Glutamatergic neuron (in vitro differentiated cells): ENCODE results near the gene NPTX1. TPM values are rescaled to one million over a fixed set of nuclear protein-coding genes. Genes with fewer than 3 reads are reported as not detected.
A peak's percentile ranks its signal among the peaks of the same experiment; 100 is the strongest.

Source experiments
- DNase-seq: peaks from one replicate; pipeline ENCODE4 v3.0.0; 2022
- H3K27ac Mint-ChIP-seq: one replicate; pipeline ENCODE4 v1.8.0; 2020; ENCODE audit warnings: mild to moderate bottlenecking, mixed read lengths, inconsistent platforms; ENCODE audit not compliant: unreplicated experiment
- H3K27me3 Mint-ChIP-seq: one replicate; pipeline ENCODE4 v1.8.0; 2020; ENCODE audit warnings: mild to moderate bottlenecking, moderate library complexity, mixed read lengths, inconsistent platforms; ENCODE audit not compliant: unreplicated experiment
- H3K36me3 Mint-ChIP-seq: one replicate; pipeline ENCODE4 v1.8.0; 2020; ENCODE audit warnings: mild to moderate bottlenecking, mixed read lengths, inconsistent platforms; ENCODE audit not compliant: unreplicated experiment
- H3K4me1 Mint-ChIP-seq: one replicate; pipeline ENCODE4 v1.8.0; 2020; ENCODE audit warnings: mild to moderate bottlenecking, low read depth, mixed read lengths, inconsistent platforms; ENCODE audit not compliant: unreplicated experiment
- H3K4me3 Mint-ChIP-seq: one replicate; pipeline ENCODE4 v1.8.0; 2020; ENCODE audit warnings: mild to moderate bottlenecking, mixed read lengths, inconsistent platforms; ENCODE audit not compliant: unreplicated experiment
- H3K9me3 Mint-ChIP-seq: one replicate; pipeline ENCODE4 v1.8.0; 2020; ENCODE audit warnings: mild to moderate bottlenecking, moderate library complexity, mixed read lengths, inconsistent platforms; ENCODE audit not compliant: unreplicated experiment
- total RNA-seq: library from RNA; stranded (reverse); fragmentation: NEBNext Ultra II Directional; extraction: Animal tissue kit (Norgen Biotek cat#: 25700); gene quantifications from one replicate; pipeline ENCODE4 v1.2.1, GENCODE V29; 2021; ENCODE audit not compliant: unreplicated experiment
- TF ChIP-seq, protein P1 (sequence below): fragments of 200-600 bp; sonication (generic); IDR thresholded peaks from one replicate; pipeline ENCODE4 v1.5.0; 2021; ENCODE audit not compliant: partially characterized antibody, unreplicated experiment

Gene NPTX1
- total RNA-seq, 1 donor from 2014 or later = 18.1 TPM

GRCh38 chr17:80442323-80442659 is 34.1 kb downstream of the NPTX1 start:
- no peak for DNase-seq
- Mint-ChIP-seq H3K4me3 (no peak overlapping the region), H3K27me3 (peaks cover 7% of the 10 kb centered on the region), H3K9me3 (peaks cover 4% of the 10 kb centered on the region), H3K36me3 (no peaks in the 10 kb centered on the region), H3K4me1 (peaks cover 25% of the 10 kb centered on the region), H3K27ac (peak overlapping the region; percentile 28)
- TF ChIP-seq, protein P1, sequence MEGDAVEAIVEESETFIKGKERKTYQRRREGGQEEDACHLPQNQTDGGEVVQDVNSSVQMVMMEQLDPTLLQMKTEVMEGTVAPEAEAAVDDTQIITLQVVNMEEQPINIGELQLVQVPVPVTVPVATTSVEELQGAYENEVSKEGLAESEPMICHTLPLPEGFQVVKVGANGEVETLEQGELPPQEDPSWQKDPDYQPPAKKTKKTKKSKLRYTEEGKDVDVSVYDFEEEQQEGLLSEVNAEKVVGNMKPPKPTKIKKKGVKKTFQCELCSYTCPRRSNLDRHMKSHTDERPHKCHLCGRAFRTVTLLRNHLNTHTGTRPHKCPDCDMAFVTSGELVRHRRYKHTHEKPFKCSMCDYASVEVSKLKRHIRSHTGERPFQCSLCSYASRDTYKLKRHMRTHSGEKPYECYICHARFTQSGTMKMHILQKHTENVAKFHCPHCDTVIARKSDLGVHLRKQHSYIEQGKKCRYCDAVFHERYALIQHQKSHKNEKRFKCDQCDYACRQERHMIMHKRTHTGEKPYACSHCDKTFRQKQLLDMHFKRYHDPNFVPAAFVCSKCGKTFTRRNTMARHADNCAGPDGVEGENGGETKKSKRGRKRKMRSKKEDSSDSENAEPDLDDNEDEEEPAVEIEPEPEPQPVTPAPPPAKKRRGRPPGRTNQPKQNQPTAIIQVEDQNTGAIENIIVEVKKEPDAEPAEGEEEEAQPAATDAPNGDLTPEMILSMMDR = no peak

GRCh38 chr17:80441598-80442322 is 34.6 kb downstream of the NPTX1 start:
- Mint-ChIP-seq H3K9me3 (peaks cover 2% of the 10 kb centered on the region), H3K4me1 (peaks cover 25% of the 10 kb centered on the region), H3K4me3 (no peak overlapping the region), H3K27me3 (peaks cover 6% of the 10 kb centered on the region), H3K27ac (no peak overlapping the region), H3K36me3 (no peaks in the 10 kb centered on the region)
- TF ChIP-seq, protein P1 = no peak
- DNase-seq = peak; percentile 16

DNA sequence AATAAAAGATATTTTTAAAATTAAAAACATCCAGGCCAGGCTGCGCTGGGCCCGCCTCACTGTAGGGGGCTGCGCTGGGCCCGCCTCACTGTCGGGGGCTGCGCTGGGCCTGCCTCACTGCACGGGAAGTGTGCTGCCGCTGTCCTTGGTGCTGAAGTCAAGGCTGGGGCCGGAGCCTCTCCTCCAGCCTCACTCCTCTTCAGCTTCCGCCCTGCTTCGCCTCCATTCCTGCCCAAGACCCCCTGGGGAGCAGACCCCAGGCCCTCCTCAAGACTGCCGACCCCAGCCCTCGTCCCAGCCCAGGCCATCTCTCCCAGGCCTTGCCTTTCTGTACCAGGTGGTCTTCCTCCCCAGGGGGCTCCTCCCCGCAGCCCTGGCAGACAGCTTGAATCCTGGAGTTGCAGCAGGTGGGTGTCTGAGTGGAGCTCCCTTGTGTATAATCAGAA is 35.3 kb downstream of the NPTX1 start:
- H3K27ac Mint-ChIP-seq = no peak overlapping the region
- DNase-seq = no peak

DNA sequence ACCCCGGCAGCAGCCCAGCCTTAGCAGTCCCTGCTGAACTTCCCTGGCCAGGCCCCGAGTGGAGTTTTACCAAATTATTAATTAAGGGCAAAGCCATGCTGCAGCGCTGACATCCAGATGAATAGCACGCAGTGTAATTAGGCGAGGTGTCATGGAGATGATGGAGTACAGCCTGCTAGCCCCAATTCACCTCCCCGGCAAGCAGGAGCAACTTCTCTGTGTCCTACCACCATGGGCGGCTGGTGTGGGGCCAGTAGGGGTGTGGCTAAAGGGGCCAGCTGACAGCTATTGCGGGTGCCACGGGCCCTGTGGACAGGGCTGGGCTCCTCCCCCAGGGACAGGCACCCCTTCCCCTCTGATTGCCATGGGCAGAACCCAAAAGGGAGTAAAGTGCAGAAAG is 36.9 kb downstream of the NPTX1 start:
- TF ChIP-seq, protein P1 = no peak
- H3K4me3 Mint-ChIP-seq = no peak overlapping the region
- DNase-seq = no peak
- peaks cover 2% of the 10 kb centered on the region for H3K9me3 Mint-ChIP-seq
- H3K27me3 Mint-ChIP-seq = peaks cover 7% of the 10 kb centered on the region
- H3K27ac Mint-ChIP-seq = no peak overlapping the region
- peaks cover 5% of the 10 kb centered on the region for H3K36me3 Mint-ChIP-seq
- peaks cover 22% of the 10 kb centered on the region for H3K4me1 Mint-ChIP-seq

More for the DNA sequence above, 35.3 kb downstream of the NPTX1 start:
- Mint-ChIP-seq H3K9me3 (peaks cover 2% of the 10 kb centered on the region), H3K27me3 (peaks cover 7% of the 10 kb centered on the region), H3K4me1 (peaks cover 25% of the 10 kb centered on the region), H3K4me3 (no peak overlapping the region), H3K36me3 (peaks cover 2% of the 10 kb centered on the region)
- TF ChIP-seq, protein P1 = no peak

DNA sequence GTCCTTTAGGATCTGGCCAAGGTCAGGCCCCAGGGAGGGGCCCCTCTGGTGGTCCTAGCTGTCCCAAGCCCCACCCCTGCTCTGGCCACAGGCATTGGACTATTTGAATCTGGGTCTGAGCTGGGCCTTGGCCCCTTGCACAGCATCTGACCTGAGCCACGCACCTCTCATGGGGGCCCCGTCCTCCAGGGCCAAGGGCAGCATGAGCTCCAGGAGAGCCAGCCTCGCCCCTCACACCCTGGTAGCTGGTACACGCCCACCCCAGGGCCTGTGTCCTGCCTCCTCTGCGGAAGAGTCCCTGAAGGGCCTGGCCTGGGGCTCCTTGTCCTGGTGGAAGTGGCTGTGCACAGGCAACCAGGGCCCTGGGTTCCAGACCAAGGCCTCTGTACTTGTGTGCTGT is 37.6 kb downstream of the NPTX1 start:
- peaks cover 22% of the 10 kb centered on the region for H3K4me1 Mint-ChIP-seq
- no peak overlapping the region for H3K4me3 Mint-ChIP-seq
- peaks cover 5% of the 10 kb centered on the region for H3K36me3 Mint-ChIP-seq
- H3K27me3 Mint-ChIP-seq = peaks cover 5% of the 10 kb centered on the region
- no peak overlapping the region for H3K27ac Mint-ChIP-seq
- TF ChIP-seq, protein P1 = no peak
- DNase-seq = no peak
- peaks cover 2% of the 10 kb centered on the region for H3K9me3 Mint-ChIP-seq
